Measurements from ENCODE around the gene DIP2A.

GRCh38 chr21:46418265-46418946 is 40.3 kb upstream of the DIP2A start:
- no peak for TF ChIP-seq POLR2AphosphoS5 (IDR thresholded peaks at IDR 0.05; ENCODE audit: borderline replicate concordance, low read depth, low read length)
- no peak for TF ChIP-seq FOXP2 (optimal IDR thresholded peaks at IDR 0.05; ENCODE audit: control extremely low read depth, extremely low read length, insufficient read depth)
